Stimulated activated CD4-positive, alpha-beta T cell treated with anti-CD3 and anti-CD28 coated beads, Interleukin-12 subunit alpha, Interleukin-12 subunit beta, amount 100 ng/mL, for 24 hours (primary cell): Measurements from ENCODE around the gene NOP9.

Experiments
- DNase-seq, 2 experiments: peaks; one replicate each; pipeline ENCODE4 v3.0.0-alpha.2; 2020; ENCODE audit warnings: low read depth in 2 of 2

Gene NOP9

GRCh38 chr14:24262821-24263733 is 36.6 kb upstream of the NOP9 start, which contains the start of gene TGM1:
TSS of gene TGM1 (minus strand) at chr14:24263177. CDS start at chr14:24262352, 825 bp downstream.
- DNase-seq: no peak

DNA sequence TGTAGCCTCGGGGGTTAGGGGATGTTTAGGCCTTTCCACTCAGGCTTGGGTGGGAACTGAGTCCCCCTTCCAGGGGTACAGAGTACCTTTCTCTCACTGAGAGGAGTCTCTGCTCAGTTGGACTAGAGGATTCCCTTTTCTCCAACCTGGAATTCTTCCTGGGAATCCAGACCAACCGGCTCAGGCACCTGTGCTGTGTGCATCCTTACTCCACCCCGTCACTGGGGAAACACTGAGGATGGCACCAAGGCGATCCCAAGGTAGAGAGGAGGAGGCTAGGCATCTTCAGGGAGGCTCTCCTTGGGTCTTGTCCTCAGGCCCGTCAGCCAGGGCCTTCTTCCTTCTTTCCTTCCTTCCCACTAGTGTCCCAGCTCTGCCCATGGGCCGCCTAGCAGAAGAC is 35.8 kb upstream of the NOP9 start:
- no peak for DNase-seq

GRCh38 chr14:24264298-24264697 is 35.4 kb upstream of the NOP9 start:
- DNase-seq: no peak

DNA sequence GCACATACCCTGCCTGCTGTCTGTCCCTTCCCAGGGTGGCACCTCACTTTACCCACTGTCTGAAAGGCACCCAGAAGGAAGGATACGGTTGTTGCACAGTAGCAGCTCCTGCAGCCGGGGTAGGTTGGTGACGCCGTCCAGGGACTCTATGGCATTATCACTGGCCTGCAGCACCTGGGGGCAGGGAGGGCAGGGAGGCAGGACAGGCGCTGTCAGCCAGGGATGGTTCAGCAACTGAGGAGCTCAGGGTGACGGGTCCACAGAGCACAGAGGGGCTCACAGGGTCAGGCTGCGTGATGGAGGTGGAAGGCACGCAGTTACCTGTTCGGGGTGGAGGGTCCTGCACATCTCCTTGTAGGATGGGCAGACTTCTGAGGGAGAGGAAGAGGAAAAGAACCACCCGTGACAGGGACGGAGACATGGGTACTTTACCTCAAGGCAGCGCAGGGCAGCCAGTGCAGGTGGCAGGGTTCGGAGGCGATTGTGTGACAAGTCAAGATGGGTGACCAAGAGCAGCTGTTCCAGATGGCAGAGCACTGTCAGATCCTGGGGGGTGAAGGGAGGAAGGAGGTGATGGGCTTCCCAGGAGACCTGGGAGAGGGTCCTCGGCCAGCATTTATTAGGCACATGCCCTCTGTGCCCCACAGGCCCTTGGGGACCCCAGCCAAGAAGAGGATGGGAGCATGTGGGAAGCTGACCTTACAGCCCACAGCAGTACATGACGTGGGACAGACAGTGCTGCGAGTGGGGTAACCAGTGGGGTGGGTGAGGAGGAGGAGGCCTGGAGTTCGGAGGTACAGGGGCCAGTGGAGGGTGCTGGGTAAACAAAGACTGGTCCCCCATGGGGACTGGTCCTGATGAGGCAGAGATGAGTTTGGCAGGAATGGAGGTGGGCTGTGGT is 33.1 kb upstream of the NOP9 start:
- DNase-seq: no peak

GRCh38 chr14:24267516-24267915 is 32.1 kb upstream of the NOP9 start:
- no peak for DNase-seq

GRCh38 chr14:24268225-24268624 is 31.4 kb upstream of the NOP9 start:
- DNase-seq: no peak

DNA sequence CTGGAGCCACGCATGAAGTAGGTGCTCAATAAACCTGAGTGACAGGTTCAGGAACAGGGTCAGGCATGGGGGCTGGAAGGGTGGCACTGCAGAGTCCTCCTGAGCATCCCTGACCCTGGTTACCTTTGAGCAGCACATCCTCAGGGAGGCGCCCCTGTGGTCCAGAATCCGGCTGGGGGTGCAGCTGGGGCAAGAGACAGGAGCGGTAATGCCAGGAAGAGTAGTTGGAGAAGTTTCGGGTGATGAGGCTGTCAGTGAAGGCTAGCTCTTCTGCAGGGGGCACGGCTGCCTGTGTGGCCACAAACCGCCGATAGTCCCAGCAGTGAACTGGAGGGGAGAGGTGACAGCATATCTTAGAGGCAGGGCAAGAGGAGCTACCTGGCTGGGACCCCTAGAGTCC is 30.3 kb upstream of the NOP9 start:
- DNase-seq: no peak

DNA sequence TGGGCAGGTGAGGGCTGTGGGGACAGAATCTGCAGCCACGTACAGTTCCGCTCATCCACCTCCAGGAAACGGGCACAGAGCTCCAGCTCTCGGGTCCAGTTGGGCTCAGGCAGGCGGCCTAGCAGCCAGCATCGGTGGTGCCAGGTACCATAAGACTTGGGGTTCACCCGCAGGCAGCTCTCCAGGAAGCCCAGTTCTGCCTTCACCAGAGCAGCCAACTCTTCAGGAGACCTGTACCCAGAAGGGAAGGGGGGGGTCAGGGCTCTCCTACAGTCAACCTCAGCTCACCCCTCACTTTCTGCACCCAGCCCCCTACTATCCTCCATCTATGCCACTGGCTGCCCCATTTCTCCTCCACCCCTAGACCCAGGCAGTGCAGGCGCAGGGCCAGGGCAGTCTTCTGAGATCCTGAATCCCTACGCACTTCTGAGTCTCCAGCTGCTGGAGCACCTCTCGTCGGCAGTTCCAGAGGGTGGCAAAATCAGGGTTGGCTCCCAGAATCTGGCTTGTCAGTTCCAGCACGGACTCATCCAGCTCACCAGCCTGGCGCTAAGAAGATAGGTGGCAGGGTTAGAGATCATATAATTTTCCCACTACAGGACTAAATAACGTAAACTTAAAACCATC is 29.6 kb upstream of the NOP9 start:
- no peak for DNase-seq

GRCh38 chr14:24270537-24271133 is 29.0 kb upstream of the NOP9 start:
- no peak for DNase-seq

- peak; percentile 75 to 76 for DNase-seq
Observed at GRCh38 chr14:24271134-24271833, 28.4 kb upstream of the NOP9 start, which contains the start of gene RABGGTA. TSS of gene RABGGTA (minus strand) at chr14:24271597. CDS start at chr14:24271115, 482 bp downstream.

- no peak for DNase-seq
Observed at GRCh38 chr14:24271834-24272263, 27.8 kb upstream of the NOP9 start.

DNA sequence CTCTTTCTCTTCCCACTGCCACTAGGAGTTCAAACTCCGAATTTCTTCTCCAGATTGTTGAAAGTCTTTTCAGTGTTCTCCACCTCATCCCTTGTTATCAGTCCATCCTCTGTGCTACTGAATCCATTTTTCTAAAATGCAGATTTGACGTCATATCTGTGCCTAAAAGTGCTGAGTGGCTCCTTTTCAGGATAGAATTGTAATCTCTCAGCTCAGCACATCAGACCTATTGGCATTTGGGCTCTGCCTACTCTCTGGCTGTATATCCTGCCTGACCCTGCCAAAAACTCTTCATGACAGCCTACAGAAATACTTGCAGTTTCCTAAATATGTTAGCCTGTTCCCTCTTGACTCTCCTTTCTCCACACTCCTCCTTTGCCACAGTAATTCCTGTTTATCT is 27.2 kb upstream of the NOP9 start:
- DNase-seq: no peak

GRCh38 chr14:24273422-24273998 is 26.1 kb upstream of the NOP9 start:
- no peak for DNase-seq

GRCh38 chr14:24274101-24274543 is 25.5 kb upstream of the NOP9 start:
- peak; percentile 9 to 32 for DNase-seq

GRCh38 chr14:24277071-24277470 is 22.6 kb upstream of the NOP9 start:
- no peak for DNase-seq

- DNase-seq: peak in 1 of 2 experiments; percentile 20
Observed at GRCh38 chr14:24277606-24278321, 21.9 kb upstream of the NOP9 start.

- DNase-seq: no peak
Observed at GRCh38 chr14:24278424-24278823, 21.2 kb upstream of the NOP9 start.

DNA sequence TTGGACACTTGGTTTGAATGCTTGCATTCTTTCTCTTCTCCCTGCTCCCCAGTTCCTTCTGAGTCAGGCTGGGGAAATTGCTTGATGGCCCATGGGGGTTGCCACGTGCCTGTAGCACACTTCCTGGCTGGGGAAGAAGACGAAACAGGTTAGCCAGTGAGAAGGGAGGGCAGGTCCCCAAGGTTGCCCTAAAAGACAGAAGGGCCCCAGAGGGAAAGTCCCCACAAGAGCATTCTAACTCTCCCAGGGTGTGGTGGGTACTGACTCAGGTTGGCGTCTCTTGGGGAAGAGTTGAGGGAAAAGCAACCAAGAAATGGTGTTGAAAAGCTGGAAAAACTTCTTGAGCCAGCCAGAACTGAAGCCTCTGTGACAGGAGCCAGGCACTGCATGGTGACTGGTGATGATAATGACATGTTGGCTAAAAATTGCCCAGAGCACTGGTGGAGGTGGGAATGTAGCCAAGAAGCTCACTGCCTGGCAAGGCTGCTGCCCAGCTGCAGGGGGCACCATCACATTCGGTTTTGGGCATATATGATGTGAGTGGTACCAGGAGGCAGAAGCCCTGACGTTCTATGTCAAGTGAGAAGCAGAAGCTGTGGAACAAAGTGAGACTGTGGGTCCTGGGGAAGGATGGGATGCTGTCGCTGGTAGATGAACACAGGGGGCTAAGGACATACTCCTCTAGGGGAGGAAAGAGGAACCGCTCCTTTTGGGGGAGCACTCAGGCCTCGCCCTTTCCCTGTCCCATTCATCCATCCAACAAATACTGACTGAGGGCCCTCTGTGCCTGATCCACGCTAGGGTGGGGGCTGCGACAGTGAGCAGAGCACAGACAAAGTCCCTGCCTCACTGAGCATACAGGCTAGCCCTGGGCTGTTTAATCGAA is 20.1 kb upstream of the NOP9 start:
- DNase-seq: peak; percentile 38 to 42
